K562 treated with DMSO at 1 percent for 24 hours (cell line): Measurements from ENCODE around the gene SNRNP25. TPM values are rescaled to one million over a fixed set of nuclear protein-coding genes. Genes with fewer than 3 reads are reported as not detected.

Experiments
- total RNA-seq: library from RNA; unstranded; fragments of 300-600 nt; gene quantifications from 2 replicates; pipeline ENCODE4 v1.2.3, GENCODE V29; 2022; ENCODE audit warnings: low read depth; ENCODE audit not compliant: insufficient read depth

The SNRNP25 gene
- 77.2 and 84.6 TPM in 2 replicates for total RNA-seq

DNA sequence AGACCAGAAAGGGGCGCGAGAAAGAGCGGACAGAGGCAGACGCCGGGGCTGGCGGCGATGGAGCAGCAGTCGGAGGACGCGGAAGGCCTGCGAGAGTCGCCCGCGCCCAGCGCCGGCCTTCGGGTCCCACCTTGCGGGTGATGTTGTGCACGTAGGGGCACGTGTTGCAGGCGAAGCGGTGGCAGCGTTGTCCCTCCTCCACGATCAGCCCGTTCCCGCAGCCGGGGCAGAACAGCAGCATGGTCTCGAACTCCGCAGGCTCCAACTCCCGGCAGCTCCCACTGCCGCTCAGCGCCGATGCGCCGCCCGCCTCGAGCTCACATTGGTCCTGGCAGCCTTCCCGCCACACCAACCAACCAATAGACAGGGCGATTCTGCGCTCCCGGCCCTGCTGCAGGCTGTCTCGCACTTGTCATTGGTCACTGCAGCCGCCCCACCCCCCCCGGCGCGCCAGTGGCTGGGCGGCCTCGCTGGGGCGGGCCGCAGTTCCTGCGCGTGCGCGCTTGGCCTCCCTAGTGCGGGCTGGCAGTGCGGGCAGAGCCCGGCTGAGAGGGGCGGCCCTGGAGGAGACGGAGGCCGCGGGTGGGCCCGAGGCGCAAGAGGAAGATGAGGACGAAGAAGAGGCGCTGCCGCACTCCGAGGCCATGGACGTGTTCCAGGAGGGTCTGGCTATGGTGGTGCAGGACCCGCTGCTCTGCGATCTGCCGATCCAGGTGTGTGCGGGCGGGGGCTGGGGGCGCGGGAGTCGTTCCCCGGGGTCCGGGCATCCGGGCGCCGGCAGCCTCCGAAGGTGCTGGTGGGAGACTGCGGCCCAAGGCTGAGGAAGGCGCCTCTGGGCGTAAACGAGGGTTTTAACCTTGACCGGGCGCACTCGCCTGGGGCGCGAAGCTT lies at the start of gene SNRNP25, which contains the start of gene POLR3K:
Gene SNRNP25, plus strand, starts transcription at position 483 of the 891 bp plus-strand sequence. Its CDS starts 189 bp downstream, at position 672.
Gene POLR3K, minus strand, starts transcription at position 263 of the 891 bp plus-strand sequence. Its CDS starts 22 bp downstream, at position 241.

DNA sequence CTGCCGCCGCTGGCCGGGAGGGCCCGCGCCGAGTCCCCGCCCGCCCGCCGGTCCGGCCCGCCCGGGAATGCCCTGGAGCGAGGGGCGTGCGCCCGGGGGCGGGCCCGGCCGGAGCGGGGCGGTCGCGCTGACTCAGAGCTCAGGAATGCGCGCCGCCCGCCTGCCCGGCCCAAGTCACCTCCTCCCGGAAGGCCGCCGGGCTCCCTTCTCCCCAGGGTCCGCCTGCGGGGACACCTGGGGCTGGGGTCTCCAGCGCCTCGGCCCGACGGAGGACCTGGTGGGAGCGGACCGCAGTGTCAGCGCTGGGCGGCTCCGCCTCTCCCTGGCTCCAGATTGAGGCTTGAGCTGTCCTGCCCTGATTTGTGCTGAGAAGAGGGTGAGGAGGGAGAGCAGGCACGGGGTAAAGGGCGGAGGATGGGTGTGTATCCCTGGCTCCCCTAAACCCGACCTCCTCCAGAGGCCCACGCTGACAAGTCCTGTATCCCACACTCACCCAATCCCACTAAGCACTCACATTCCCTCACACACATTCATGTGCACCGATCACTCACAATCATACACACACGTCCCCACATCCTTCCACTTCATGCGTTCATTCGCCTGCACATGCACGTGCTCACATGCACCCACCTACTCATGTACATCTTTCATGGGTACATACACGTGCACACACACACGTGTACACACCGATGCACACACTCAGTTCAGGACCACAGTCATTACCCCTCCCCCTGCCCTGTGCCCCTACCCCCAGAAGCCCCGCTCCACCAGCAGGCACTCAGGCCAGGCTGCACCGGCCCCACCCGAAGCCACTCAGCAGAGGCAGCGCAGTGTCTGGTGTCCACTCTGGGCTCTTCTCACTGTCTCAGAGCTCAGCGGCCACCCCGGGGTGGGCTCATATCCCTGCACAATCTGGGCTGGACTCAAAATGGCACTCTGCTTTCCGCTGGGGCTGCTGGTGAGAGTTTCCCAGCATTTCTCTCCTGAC lies 19.2 kb downstream of the SNRNP25 start, which contains the start of gene RHBDF1:
Gene RHBDF1, minus strand, starts transcription at position 71 of the 988 bp plus-strand sequence. CDS start 7,616 bp downstream, outside the sequence.

DNA sequence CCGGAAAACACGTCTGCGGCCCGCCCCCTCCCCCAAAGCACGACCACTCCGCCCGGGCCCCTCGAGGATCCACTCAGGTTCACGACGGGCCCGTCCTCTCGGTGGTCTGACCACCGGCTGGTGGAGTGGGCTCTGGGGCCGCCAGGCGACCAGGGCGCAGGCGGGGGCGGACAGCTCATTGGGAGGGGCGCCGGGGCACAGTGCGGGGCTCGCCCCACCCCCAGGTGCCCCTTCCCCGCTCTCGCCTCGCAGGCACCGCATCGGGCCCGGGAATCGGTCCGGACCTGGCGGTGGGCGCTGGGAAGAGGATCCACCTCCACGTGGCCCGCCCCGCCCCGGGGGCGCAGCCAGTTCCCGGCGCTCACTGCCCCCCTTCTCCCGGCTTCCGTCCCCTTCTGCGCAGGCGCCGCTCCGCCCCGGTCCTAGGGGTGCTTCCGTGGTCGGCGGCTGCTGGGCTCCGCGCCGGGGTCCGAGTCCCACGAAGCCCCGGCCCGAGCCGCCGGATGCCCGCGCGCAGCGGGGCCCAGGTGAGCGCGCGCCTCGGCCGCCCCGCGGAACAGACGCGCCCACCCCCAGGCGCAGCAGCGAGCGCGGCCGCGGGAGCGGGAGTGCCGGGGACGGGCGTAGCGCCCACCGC lies 24.3 kb downstream of the SNRNP25 start, which contains the start of gene MPG:
Gene MPG, plus strand, starts transcription at position 419 of the 637 bp plus-strand sequence. Its CDS starts 85 bp downstream, at position 504.

Other genes with a start within 250 kb of the SNRNP25 start
- 35.0 and 37.9 TPM in 2 replicates for gene POLR3K, start 220 bp upstream of the SNRNP25 start, total RNA-seq
- gene RHBDF1, start 18.8 kb downstream of the SNRNP25 start, total RNA-seq: 7.8 and 10.0 TPM in 2 replicates
- gene MPG, start 24.4 kb downstream of the SNRNP25 start, total RNA-seq: 137 and 140 TPM in 2 replicates
- 57.2 and 57.4 TPM in 2 replicates for gene NPRL3, start 84.8 kb downstream of the SNRNP25 start, total RNA-seq
- gene HBZ, start 98.8 kb downstream of the SNRNP25 start, total RNA-seq: 91.3 and 104 TPM in 2 replicates
- not detected in 2 replicates for gene HBM, start 112.2 kb downstream of the SNRNP25 start, total RNA-seq
- 164 and 196 TPM in 2 replicates for gene HBA2, start 119.0 kb downstream of the SNRNP25 start, total RNA-seq
- 610 and 805 TPM in 2 replicates for gene HBA1, start 122.9 kb downstream of the SNRNP25 start, total RNA-seq
- 62.5 and 62.7 TPM in 2 replicates for gene HBQ1, start 126.6 kb downstream of the SNRNP25 start, total RNA-seq
- gene LUC7L, start 175.6 kb downstream of the SNRNP25 start, total RNA-seq: 32.0 and 39.7 TPM in 2 replicates
- gene FAM234A, start 181.0 kb downstream of the SNRNP25 start, total RNA-seq: 121 and 124 TPM in 2 replicates
- gene RGS11, start 222.1 kb downstream of the SNRNP25 start, total RNA-seq: not detected in 2 replicates
- gene ARHGDIG, start 226.8 kb downstream of the SNRNP25 start, total RNA-seq: not detected in 2 replicates
- not detected in 2 replicates for gene PDIA2, start 229.3 kb downstream of the SNRNP25 start, total RNA-seq